ENCODE data around the gene ABO. TPM values are rescaled to one million over a fixed set of nuclear protein-coding genes. Genes with fewer than 3 reads are reported as not detected.
"Not testable (repeated sequence)": the region's sequence is repeated elsewhere in the genome, so short reads cannot be mapped to it uniquely, and the experiment has no call there.

The ABO gene
- total RNA-seq, 2 experiments from 2014 or later: not detected

GRCh38 chr9:133233681-133234432 lies 41.1 kb downstream of the ABO start:
- ChIA-PET POLR2A (no interaction called here), CTCF (no interaction called here)
- H3K27ac Mint-ChIP-seq: no peak overlapping the region
- no peak overlapping the region for H3K4me3 Mint-ChIP-seq
- H3K36me3 Mint-ChIP-seq (ENCODE audit: low read depth): no peaks in the 10 kb centered on the region
- ATAC-seq: no peak
- DNase-seq: no peak
- no peak for TF ChIP-seq CTCF (IDR thresholded peaks at IDR 0.05)
- H3K4me1 Mint-ChIP-seq (ENCODE audit: low read depth): peaks cover 1% of the 10 kb centered on the region
- no peaks in the 10 kb centered on the region for H3K9me3 Mint-ChIP-seq
- intact Hi-C loops (cut with micrococcal nuclease): no loop called here
- H3K27me3 Mint-ChIP-seq: peaks cover 5% of the 10 kb centered on the region

DNA sequence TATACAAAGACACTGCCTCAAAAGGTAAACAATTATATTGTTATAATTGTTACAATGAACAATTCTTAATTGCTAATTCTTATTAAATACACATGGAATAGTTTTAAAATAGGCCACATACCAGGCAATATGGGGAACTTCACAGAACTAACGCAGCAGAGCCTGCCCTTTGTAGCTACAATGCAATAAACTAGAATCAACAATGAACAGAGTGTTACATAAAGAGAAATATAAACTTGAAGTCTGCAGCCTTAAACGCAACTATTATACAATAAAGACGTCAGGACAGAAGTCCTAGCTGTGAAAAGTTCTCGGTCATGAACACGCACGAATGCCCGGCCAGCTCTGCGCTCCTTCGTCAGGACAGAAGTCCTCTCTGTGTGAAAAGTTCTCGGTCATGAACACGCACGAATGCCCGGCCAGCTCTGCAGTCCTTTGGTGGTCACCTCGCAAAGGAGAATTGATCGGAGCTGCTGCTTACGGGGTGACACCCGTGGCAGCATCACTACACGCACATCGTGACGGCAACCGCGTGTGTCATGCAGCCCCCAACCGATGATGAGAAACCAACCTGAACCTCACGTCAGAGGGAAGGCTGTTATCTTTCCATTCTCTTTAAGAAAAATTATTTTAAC lies 43.0 kb downstream of the ABO start:
- CTCF ChIA-PET; H3K9me3 Mint-ChIP-seq; H3K36me3 Mint-ChIP-seq (ENCODE audit: low read depth); H3K27ac Mint-ChIP-seq; DNase-seq; intact Hi-C loops (cut with micrococcal nuclease); H3K4me1 Mint-ChIP-seq (ENCODE audit: low read depth); H3K4me3 Mint-ChIP-seq; H3K27me3 Mint-ChIP-seq; POLR2A ChIA-PET; ATAC-seq: not testable (repeated sequence)

DNA sequence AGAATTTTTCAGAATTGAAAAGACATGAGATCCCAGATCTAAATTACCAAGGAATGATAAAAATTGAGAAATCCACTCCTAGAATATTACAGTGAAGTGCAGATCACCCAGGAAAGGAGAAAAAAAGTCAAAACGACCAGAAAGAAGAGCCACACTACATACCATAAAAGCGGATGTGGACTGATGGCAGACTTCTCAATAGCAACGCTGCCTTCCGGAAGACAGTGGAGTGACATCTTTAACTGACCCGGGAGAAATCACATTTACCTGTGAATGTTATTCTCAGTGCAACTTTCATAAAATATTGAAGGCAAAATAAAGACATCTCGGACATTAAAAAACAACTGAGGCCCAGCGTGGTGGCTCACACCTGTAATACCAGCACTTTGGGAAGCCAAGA lies 44.5 kb downstream of the ABO start:
- H3K36me3 Mint-ChIP-seq (ENCODE audit: low read depth); POLR2A ChIA-PET; H3K9me3 Mint-ChIP-seq; H3K4me1 Mint-ChIP-seq (ENCODE audit: low read depth); ATAC-seq; intact Hi-C loops (cut with micrococcal nuclease); DNase-seq; H3K4me3 Mint-ChIP-seq; H3K27me3 Mint-ChIP-seq; H3K27ac Mint-ChIP-seq: not testable (repeated sequence)
- CTCF ChIA-PET: interaction anchor here (0.7 kb wide), 1 partner anchor 9 kb away, joined by 3 read pairs; no protein-coding TSS in a partner anchor

GRCh38 chr9:133230093-133230492 lies 44.9 kb downstream of the ABO start:
- no peaks in the 10 kb centered on the region for H3K36me3 Mint-ChIP-seq (ENCODE audit: low read depth)
- CTCF ChIA-PET: interaction anchor here (0.7 kb wide), 1 partner anchor 10 kb away, joined by 3 read pairs; no protein-coding TSS in a partner anchor

GRCh38 chr9:133228474-133229193 lies 46.4 kb downstream of the ABO start:
- H3K4me1 Mint-ChIP-seq (ENCODE audit: low read depth); H3K36me3 Mint-ChIP-seq (ENCODE audit: low read depth); H3K27ac Mint-ChIP-seq; H3K9me3 Mint-ChIP-seq; H3K4me3 Mint-ChIP-seq; POLR2A ChIA-PET; intact Hi-C loops (cut with micrococcal nuclease); ATAC-seq; H3K27me3 Mint-ChIP-seq; DNase-seq; CTCF ChIA-PET: not testable (repeated sequence)

More at GRCh38 chr9:133230093-133230492, 44.9 kb downstream of the ABO start:
- intact Hi-C loops (cut with micrococcal nuclease): no loop called here
- no peak for TF ChIP-seq CTCF (IDR thresholded peaks at IDR 0.05)
- Mint-ChIP-seq H3K4me3 (no peak overlapping the region), H3K27ac (no peak overlapping the region), H3K9me3 (no peaks in the 10 kb centered on the region), H3K4me1 (ENCODE audit: low read depth) (no peaks in the 10 kb centered on the region), H3K27me3 (no peaks in the 10 kb centered on the region)
- DNase-seq: no peak
- no peak for ATAC-seq
- POLR2A ChIA-PET: no interaction called here

DNA sequence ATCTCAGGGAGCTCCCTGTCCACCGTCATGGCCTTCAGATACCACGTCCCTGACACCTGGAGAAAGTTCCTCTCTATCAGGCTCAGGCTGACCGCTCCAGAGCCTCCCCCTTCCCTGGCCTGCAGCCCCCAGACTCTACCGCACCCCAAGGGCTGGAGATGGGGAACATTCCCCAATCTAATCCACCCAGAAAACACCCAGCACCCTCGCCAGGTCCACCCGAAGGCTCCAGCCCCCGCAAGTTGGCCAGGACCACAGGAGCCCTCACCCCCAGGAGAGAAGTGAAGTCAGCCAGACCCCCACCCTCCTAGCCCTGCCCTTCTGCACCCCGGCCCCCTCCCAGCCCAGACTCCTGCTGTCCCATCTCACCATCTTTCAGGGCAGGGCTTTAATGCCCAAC lies 47.0 kb downstream of the ABO start:
- intact Hi-C loops (cut with micrococcal nuclease); H3K27ac Mint-ChIP-seq; POLR2A ChIA-PET; H3K9me3 Mint-ChIP-seq; ATAC-seq; H3K36me3 Mint-ChIP-seq (ENCODE audit: low read depth); CTCF ChIA-PET; H3K4me1 Mint-ChIP-seq (ENCODE audit: low read depth); H3K27me3 Mint-ChIP-seq; DNase-seq; H3K4me3 Mint-ChIP-seq: not testable (repeated sequence)

All from activated CD8-positive, alpha-beta T cell treated with anti-CD3 and anti-CD28 coated beads for 36 hours (primary cell).